Nephron (organoid): ENCODE results near the gene AFMID.

ENCODE experiments used
- H3K27ac Mint-ChIP-seq, 3 experiments: 2 replicates each; pipeline ENCODE4 v1.8.0; 2020; ENCODE audit warnings: mixed read lengths in 3 of 3, mild to moderate bottlenecking in 2 of 3, moderate library complexity in 1 of 3
- H3K27me3 Mint-ChIP-seq: 2 replicates; pipeline ENCODE4 v1.8.0; 2021; ENCODE audit warnings: low read depth, mild to moderate bottlenecking, moderate library complexity, mixed read lengths
- H3K36me3 Mint-ChIP-seq: 2 replicates; pipeline ENCODE4 v1.8.0; 2020; ENCODE audit warnings: low read depth, mixed read lengths
- H3K4me1 Mint-ChIP-seq: 2 replicates; pipeline ENCODE4 v1.8.0; 2020; ENCODE audit warnings: mixed read lengths
- H3K4me3 Mint-ChIP-seq, 3 experiments: 2 replicates each; pipeline ENCODE4 v1.8.0; 2020; ENCODE audit warnings: mild to moderate bottlenecking in 3 of 3, mixed read lengths in 3 of 3, moderate library complexity in 2 of 3
- H3K9me3 Mint-ChIP-seq: 2 replicates; pipeline ENCODE4 v1.8.0; 2020; ENCODE audit warnings: mixed read lengths
- TF ChIP-seq, protein P1 (sequence below), 3 experiments: fragments of 200-600 bp; sonication (generic); IDR thresholded peaks; one replicate each; pipeline ENCODE4 v1.5.0; 2021; ENCODE audit warnings: antibody characterized with exemption in 3 of 3; ENCODE audit not compliant: unreplicated experiment in 3 of 3

AFMID gene

DNA sequence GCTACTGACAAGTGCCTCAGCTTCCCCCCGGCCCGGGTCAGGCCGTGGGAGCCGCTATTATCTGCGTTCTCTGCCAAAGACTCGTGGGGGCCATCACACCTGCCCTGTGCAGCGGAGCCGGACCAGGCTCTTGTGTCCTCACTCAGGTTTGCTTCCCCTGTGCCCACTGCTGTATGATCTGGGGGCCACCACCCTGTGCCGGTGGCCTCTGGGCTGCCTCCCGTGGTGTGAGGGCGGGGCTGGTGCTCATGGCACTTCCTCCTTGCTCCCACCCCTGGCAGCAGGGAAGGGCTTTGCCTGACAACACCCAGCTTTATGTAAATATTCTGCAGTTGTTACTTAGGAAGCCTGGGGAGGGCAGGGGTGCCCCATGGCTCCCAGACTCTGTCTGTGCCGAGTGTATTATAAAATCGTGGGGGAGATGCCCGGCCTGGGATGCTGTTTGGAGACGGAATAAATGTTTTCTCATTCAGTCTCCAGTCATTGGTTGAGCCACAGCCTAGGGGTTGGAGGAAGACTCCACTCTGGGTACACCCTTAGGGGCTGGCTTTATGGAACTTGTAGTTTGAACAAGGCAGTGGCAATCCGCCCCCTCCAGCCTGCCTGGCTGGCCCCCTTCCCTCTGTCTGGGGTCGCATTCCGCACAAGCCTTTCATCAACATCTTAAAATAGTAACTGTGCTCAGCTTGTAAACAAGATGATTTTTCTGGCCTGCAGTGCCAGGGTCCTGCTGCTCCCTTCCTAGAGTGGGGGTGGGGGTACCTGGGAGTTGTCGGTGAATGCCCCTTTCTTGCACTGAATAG lies 14.7 kb upstream of the AFMID start:
- H3K9me3 Mint-ChIP-seq = no peaks in the 10 kb centered on the region
- TF ChIP-seq, protein P1, sequence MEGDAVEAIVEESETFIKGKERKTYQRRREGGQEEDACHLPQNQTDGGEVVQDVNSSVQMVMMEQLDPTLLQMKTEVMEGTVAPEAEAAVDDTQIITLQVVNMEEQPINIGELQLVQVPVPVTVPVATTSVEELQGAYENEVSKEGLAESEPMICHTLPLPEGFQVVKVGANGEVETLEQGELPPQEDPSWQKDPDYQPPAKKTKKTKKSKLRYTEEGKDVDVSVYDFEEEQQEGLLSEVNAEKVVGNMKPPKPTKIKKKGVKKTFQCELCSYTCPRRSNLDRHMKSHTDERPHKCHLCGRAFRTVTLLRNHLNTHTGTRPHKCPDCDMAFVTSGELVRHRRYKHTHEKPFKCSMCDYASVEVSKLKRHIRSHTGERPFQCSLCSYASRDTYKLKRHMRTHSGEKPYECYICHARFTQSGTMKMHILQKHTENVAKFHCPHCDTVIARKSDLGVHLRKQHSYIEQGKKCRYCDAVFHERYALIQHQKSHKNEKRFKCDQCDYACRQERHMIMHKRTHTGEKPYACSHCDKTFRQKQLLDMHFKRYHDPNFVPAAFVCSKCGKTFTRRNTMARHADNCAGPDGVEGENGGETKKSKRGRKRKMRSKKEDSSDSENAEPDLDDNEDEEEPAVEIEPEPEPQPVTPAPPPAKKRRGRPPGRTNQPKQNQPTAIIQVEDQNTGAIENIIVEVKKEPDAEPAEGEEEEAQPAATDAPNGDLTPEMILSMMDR (IDR thresholded peaks at IDR 0.05; ENCODE audit: unreplicated experiment in 3 of 3) = no peak
- H3K36me3 Mint-ChIP-seq = peaks cover 6% of the 10 kb centered on the region
- H3K4me3 Mint-ChIP-seq = peak overlapping the region; percentile 33 to 74 (median 40)
- peaks cover 38% of the 10 kb centered on the region for H3K4me1 Mint-ChIP-seq
- peaks cover 10% of the 10 kb centered on the region for H3K27me3 Mint-ChIP-seq
- H3K27ac Mint-ChIP-seq = peak overlapping the region; percentile 29 to 57 (median 53)

DNA sequence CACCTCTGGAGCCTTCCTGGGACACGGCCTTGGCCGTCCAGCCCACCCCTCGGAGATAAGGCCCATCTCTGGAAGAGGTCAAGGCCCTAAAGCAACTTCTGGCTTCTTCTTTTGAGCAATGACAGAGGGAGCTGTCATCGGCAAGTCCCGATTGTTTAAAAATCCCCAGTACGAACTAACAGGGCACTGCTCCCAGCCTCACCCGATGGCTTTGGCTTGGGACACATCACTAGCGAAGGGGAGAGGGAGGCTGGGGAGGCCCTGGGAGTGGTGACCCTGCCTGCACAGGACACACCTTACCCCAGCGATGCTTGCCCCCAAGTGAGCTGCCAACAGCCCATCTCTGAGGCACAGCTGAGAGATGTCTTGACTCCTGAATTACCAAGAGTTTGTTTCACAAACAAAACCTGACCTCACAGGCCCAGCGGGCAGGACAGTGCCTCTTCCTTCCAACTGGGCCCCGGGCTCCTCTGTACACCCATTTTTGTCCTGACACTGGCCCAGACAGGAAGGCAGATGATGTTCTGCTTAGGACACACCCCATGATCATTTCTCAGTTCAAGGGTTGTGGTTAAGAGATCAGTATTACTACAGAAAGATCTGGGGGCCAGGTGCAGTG lies 14.0 kb upstream of the AFMID start:
- Mint-ChIP-seq H3K27me3 (peaks cover 10% of the 10 kb centered on the region), H3K27ac (peak overlapping the region in 1 of 3 experiments; percentile 29), H3K4me1 (peaks cover 38% of the 10 kb centered on the region), H3K36me3 (peaks cover 6% of the 10 kb centered on the region), H3K4me3 (peak overlapping the region in 1 of 3 experiments; percentile 74), H3K9me3 (no peaks in the 10 kb centered on the region)
- TF ChIP-seq, protein P1 (IDR thresholded peaks at IDR 0.05; ENCODE audit: unreplicated experiment in 3 of 3) = no peak

DNA sequence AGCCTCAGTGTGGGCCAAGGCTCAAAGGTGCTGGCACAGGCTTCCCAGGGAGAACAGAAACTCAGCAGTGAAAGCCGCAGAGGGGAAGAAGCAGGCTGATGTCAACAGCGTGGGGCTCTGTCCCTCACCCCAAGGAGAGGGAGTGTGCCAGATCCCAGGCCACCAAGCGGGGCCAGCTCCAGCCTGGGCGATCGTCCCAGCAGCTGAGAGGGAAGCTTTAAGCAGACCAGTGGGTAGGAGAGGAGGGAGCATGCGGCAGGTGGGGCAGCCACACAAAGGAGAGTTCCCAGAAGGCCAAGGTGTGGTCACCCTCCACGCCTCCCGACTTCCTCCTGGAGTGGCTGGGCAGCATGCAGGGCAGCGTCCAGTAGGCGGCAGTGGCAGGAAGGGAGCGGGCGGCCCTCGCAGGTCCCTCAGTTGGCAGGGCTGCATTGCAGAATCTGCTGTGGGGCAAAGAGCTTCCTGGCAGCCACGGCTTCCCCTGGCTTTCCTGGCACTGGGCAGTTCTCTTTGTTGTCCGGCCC lies 12.8 kb upstream of the AFMID start:
- peaks cover 15% of the 10 kb centered on the region for H3K36me3 Mint-ChIP-seq
- H3K4me1 Mint-ChIP-seq = peaks cover 46% of the 10 kb centered on the region
- TF ChIP-seq, protein P1 (IDR thresholded peaks at IDR 0.05; ENCODE audit: unreplicated experiment in 3 of 3) = no peak
- H3K9me3 Mint-ChIP-seq = no peaks in the 10 kb centered on the region
- no peak overlapping the region for H3K27ac Mint-ChIP-seq
- H3K4me3 Mint-ChIP-seq = no peak overlapping the region
- peaks cover 10% of the 10 kb centered on the region for H3K27me3 Mint-ChIP-seq

DNA sequence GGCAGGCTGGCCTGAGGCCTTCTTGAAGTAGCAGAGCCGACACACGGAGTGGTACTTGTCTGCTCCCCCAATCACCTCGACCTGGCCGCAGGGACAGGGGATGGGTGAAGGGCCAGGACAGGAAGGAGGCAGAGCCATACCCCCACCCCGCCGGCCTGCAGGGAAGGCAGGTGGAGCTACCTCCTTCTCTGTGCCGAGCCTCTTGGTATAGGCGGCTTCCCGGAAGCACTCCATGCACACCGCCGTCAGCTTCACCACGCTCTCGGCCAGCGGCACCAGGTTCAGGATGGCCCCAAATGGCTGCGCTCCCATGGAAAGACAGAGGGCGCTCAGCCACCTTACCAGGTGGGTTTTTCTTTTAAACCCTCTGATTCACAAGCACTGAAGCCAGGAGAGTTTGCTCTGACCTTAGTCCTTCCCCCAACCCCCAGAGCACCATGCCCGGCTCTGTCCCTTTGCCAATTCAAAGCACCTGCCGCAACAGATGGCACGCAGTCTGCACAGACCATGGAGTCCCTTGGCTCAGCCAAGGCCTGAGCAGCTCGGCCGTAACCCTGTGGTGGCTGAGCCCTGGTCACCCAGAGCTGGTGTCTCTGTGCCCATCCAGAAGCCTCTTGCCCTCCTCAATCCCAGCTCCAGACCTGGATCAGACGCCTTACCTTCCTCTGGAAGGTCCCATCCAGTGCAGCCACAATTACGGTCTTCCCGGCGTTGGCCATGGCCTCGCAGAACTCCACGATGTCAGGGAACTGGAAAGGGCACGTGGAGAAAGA lies 12.1 kb upstream of the AFMID start:
- Mint-ChIP-seq H3K4me1 (peaks cover 48% of the 10 kb centered on the region), H3K36me3 (peaks cover 17% of the 10 kb centered on the region), H3K9me3 (no peaks in the 10 kb centered on the region), H3K27me3 (peaks cover 10% of the 10 kb centered on the region), H3K27ac (no peak overlapping the region), H3K4me3 (no peak overlapping the region)
- TF ChIP-seq, protein P1 (IDR thresholded peaks at IDR 0.05; ENCODE audit: unreplicated experiment in 3 of 3) = no peak

DNA sequence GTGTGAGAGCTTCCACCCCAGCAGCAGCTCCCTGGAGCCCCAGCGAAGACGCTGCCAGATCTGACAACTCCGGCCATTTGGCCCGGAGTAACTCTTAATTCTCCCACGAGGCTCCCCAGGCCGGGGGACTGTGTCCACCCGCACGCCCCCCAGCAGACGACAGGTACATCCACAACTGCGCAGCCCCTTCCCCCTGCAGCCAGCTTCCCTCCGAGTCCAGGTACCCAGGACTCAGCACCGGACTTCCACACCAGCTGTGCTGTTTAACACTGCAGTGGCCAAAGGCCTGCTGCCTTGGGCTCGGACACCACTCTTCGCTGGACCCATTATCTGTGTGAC lies 11.6 kb upstream of the AFMID start:
- Mint-ChIP-seq H3K36me3 (peaks cover 21% of the 10 kb centered on the region), H3K4me3 (no peak overlapping the region), H3K4me1 (peaks cover 53% of the 10 kb centered on the region), H3K27me3 (peaks cover 10% of the 10 kb centered on the region), H3K27ac (no peak overlapping the region), H3K9me3 (no peaks in the 10 kb centered on the region)
- TF ChIP-seq, protein P1 (IDR thresholded peaks at IDR 0.05; ENCODE audit: unreplicated experiment in 3 of 3) = no peak
